GM21367 (cell line): ENCODE data around the gene C1QTNF8.

Experiments used
- ATAC-seq: cut with Tn5 transposase; IDR thresholded peaks from one replicate; pipeline ENCODE4 v1.9.1; 2021; ENCODE audit not compliant: unreplicated experiment

The C1QTNF8 gene, protein sequence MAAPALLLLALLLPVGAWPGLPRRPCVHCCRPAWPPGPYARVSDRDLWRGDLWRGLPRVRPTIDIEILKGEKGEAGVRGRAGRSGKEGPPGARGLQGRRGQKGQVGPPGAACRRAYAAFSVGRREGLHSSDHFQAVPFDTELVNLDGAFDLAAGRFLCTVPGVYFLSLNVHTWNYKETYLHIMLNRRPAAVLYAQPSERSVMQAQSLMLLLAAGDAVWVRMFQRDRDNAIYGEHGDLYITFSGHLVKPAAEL

GRCh38 chr16:1096169-1097082 is at the start of gene C1QTNF8:
C1QTNF8 (minus strand) TSS chr16:1096244; CDS start chr16:1094922, 1,322 bp downstream.
- no peak for ATAC-seq

GRCh38 chr16:1145383-1146100 is 49.5 kb upstream of the C1QTNF8 start:
- ATAC-seq = no peak

- no peak for ATAC-seq
These were observed 48.7 kb upstream of the C1QTNF8 start for GRCh38 chr16:1144476-1145382.

DNA sequence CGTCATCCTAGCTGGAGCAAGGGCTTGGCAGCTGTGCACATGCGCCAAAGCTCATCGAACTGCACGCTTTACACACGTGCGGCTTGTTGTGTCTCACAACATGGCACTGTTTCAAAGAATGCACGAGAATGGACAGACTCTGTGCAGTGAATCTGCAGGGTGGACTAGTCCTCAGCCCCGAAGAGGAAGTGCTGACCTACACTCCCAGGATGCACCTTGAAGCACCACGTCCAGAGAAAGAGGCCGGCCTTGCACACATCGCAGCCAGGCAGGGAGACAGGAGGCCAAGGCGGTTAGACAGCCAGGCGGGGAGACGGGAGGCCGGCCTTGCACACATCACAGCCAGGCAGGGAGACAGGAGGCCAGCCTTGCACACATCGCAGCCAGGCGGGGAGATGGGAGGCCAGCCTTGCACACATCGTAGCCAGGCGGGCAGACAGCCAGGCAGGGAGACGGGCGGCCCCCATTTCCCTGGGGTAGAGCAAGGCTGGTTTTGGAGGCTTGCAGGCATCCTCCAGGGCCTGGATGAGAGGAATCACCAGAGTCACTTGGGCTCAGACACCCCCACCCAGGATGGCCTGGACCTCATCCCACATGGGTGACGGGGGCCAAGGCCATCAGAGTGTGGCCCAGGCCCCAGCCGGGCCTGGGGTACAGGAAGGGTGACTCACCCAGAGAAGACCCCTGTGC is 47.9 kb upstream of the C1QTNF8 start:
- ATAC-seq = no peak

GRCh38 chr16:1142911-1143310 is 46.9 kb upstream of the C1QTNF8 start:
- no peak for ATAC-seq

GRCh38 chr16:1141716-1142115 is 45.7 kb upstream of the C1QTNF8 start:
- ATAC-seq = no peak

DNA sequence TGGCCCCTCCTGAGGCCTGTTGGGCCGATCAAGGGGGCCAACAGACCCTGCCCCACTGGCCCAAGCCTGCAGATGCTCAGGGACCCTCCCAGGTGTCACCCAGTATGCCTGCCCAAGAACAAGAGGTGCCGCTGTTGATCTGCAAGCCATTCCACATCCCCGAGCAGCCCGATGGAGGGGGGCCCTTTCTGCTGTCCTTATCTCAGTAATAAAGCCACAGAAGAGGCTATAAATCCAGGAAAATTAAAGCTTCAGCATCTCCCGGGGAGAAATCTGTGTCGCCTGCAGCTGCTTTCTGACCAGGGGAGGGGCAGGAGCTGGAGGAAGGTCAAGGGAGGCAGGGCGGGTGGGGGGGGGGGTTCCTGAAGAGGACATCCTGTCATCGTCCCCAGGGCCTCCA is 45.1 kb upstream of the C1QTNF8 start:
- no peak for ATAC-seq

GRCh38 chr16:1140582-1141162 is 44.6 kb upstream of the C1QTNF8 start:
- no peak for ATAC-seq

- ATAC-seq = no peak
These were observed 41.6 kb upstream of the C1QTNF8 start for GRCh38 chr16:1137604-1138003.

DNA sequence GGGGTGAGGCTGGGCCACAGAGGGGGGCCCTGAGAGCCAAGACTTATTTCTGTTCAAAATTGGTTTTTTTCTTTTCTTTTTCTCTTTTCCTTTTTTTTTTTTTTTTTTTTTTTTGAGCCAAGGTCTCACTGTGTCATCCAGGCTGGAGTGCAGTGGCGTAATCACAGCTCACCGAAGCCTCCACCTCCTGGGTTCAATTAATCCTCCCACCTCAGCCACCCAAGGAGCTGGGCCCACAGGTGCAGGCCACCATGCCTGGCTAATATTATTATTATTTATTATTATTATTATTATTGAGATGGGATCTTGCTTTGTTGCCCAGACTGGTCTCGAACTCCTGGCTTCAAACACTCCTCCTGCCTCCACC is 39.4 kb upstream of the C1QTNF8 start:
- no peak for ATAC-seq

DNA sequence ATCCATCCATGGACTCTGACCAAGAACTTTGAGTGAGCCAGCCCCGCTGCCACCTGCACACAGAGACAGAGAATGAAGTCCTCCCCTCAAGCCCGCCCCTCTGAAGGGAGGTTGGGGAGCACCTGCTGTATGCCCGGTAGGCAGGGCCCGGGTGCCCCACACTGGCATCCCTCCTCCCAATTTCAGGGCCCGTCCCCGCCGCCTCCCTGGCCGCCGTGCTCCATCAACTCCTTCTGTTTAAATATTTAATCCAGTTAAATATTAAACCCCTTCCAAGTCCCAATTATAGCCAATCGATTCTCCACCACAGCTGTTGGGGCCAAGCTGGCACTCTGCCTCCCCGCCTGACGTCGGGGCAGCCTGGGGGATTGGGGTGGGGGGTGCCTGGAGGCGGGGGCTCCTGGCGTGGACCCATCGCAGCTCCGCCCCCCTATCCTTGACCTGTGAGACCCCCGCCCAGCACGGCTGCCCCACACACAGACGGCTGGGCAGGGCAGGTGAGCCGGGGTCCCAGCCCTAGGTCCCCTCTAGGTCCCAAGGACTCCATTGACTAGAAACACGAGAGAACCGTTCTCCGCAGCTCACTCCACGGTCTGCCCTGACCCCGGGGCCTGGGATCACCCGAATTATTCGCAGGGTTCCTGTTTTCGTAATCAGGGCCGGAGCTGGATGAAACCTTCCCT is 38.9 kb upstream of the C1QTNF8 start:
- no peak for ATAC-seq

DNA sequence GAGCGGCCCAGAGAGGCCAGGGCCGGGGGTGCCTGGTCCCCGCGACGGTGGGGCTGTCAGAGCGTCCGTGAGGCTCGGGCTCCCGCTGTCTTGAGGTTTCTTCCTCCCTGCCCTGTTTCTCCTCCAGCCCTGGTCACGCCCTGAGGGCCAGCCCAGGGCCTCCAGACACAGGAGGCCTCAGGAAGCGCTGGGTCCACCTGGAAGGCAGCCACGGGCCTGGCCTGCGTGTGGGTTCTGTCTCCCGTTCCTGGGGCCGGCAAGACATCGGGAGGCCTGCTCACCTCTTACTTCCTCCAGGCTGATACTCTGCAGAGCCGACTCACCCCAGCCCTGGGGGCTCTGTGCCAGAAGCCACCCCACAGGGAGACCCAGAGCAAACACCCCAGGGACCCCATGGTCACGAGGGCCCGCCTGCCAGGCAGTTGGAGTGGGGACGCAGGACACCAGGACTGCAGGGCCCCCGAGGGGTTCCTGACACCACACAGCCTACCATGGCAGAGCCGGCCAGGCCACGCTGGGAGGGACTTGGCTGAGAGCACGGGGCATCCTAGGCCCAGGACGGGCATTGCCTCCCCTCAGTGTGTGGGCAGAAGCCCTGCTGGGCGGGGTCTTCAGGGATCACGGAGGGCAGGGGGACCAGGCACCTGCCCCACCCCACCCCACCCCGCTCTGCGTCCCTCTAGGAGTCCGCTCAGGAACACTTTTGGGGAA is 37.9 kb upstream of the C1QTNF8 start:
- ATAC-seq = no peak

- no peak for ATAC-seq
These were observed 37.2 kb upstream of the C1QTNF8 start for GRCh38 chr16:1133271-1133670.

GRCh38 chr16:1132431-1132830 is 36.4 kb upstream of the C1QTNF8 start:
- ATAC-seq = no peak

- ATAC-seq = no peak
These were observed 35.4 kb upstream of the C1QTNF8 start for GRCh38 chr16:1131378-1131994.

DNA sequence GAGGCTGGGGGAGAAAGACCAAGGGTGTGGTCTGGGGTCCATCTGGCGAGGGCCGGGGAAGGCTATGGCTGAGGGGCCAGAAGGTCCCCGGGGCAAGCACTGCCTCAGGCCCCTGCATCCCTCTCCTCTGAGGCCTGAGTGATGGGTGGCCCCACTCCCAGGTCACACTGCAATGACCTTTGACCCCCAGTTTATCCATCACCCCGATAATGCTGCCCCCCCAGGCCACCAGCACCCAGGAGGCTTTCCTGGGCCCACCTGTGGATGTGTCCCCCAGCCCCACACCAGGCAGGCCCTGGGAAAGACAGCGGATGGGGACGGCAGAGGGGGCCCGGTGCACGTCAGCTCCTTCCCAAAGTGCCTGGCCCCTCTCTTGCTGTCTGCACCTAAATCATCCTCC is 34.3 kb upstream of the C1QTNF8 start:
- no peak for ATAC-seq

GRCh38 chr16:1129106-1129960 is 33.3 kb upstream of the C1QTNF8 start:
- ATAC-seq = no peak
